ENCODE data around the gene CLEC4G.

CLEC4G gene

GRCh38 chr19:7704280-7705060, 27.4 kb downstream of the CLEC4G start:
- DNase-seq (ENCODE audit: low read depth in 2 of 2): no peak
- no peak for TF ChIP-seq CTCF (IDR thresholded peaks at IDR 0.05; ENCODE audit: low read depth, low read length)
- no peak overlapping the region for H3K4me3 ChIP-seq (replicated peaks in 1 of 2; ENCODE audit: low read depth in 2 of 2, low read length in 2 of 2)

DNA sequence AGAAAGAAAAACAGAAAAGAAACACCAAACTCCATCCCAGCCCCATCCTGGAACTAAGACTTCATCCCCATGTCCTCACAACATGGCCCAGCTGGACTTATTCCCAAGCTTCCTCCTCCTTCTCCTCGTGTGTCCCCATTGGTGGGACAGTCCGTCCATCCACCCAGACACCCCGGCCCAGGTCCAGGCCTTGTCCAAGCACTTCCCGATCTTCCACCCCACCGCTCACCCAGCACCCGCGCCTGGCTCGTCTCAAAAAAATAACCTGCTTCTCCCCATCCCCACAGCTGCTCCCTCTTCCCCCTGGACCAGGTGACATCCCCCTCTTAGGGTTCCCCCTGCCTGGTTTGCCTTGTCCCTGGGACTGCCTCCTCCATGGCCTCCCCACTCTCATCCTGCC, 28.6 kb downstream of the CLEC4G start:
- DNase-seq (ENCODE audit: low read depth in 2 of 2): peak in 1 of 2 donors; percentile 5
- TF ChIP-seq CTCF (IDR thresholded peaks at IDR 0.05; ENCODE audit: low read depth, low read length): no peak
- H3K4me3 ChIP-seq (replicated peaks in 1 of 2; ENCODE audit: low read depth in 2 of 2, low read length in 2 of 2): no peak overlapping the region

GRCh38 chr19:7701654-7702457, 30.1 kb downstream of the CLEC4G start, which contains the start of gene FCER2:
Gene FCER2 (minus strand): TSS chr19:7702131. CDS start chr19:7699760, 2,371 bp downstream.
- DNase-seq (ENCODE audit: low read depth in 2 of 2): no peak
- no peak within 1 kb of the TSS for H3K4me3 ChIP-seq (replicated peaks in 1 of 2; ENCODE audit: low read depth in 2 of 2, low read length in 2 of 2)
- TF ChIP-seq CTCF (IDR thresholded peaks at IDR 0.05; ENCODE audit: low read depth, low read length): no peak

GRCh38 chr19:7701049-7701653, 30.8 kb downstream of the CLEC4G start:
- no peak for TF ChIP-seq CTCF (IDR thresholded peaks at IDR 0.05; ENCODE audit: low read depth, low read length)
- DNase-seq (ENCODE audit: low read depth in 2 of 2): no peak
- H3K4me3 ChIP-seq (replicated peaks in 1 of 2; ENCODE audit: low read depth in 2 of 2, low read length in 2 of 2): no peak overlapping the region

DNA sequence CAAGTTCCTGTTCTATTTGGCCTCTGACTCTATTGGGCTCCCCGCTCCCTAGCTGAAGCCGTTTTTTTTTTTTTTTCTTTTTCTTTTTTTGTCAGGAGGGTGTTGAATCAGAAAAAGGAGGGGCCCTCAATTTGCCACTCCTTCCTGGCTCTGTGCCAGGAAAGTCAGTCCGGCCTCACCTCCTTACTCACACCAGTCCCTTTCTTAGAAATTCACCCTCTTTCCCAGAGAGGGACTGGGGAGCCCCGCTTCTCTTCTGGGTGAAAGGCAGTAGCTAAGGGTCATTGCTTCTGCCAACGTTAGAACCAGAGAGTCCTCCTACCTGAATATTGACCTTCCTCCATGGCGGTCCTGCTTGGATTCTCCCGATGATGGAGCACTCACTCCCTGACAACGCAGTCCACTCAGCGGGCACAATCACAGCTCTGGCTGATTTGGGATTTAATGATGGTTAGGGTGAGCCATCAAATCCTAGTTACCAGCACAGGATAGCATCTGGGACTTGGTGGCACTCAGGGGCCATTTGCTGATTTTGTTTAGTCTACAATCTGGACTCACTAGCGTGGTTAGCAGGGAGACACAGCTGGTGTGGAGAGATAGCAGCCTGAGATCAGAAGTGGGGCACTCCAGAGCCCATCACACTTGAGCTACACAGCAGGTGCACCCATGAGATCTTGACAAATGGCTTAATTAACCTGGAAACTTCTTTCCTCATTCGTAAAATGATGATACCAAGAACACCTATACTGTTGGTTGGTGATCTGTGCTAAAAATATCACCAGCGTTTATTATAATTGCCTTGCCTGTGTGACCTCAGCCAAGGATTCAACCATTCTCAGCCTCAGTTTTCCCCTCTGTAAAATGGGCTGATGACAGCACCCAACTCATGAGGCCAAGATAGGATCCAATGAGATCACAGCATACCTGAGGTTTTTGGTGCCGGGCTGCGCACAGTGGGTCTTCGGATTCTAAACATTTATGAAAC, 32.2 kb downstream of the CLEC4G start:
- H3K4me3 ChIP-seq (replicated peaks in 1 of 2; ENCODE audit: low read depth in 2 of 2, low read length in 2 of 2): no peak overlapping the region
- DNase-seq (ENCODE audit: low read depth in 2 of 2): peak in 1 of 2 donors; percentile 43
- TF ChIP-seq CTCF (IDR thresholded peaks at IDR 0.05; ENCODE audit: low read depth, low read length): no peak

DNA sequence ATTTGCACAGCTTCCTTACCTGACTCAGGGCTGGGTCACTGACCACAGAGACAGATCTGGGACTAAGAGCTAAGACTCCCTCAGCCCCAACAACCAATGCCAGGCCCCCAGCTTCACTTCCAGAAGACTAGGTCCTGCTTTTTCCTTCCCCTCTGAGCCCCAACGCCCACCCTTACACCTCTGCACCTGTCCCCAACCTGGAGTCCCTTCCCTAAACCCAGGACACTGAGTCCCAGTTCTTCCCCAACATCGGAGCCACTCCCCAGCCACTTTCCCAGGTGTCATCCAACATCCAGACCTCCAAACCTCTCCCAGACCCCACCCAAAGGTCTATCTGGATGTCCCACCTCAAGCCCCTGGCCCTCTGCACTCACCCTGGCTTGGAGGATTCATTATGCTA, 32.9 kb downstream of the CLEC4G start:
- no peak overlapping the region for H3K4me3 ChIP-seq (replicated peaks in 1 of 2; ENCODE audit: low read depth in 2 of 2, low read length in 2 of 2)
- no peak for DNase-seq (ENCODE audit: low read depth in 2 of 2)
- TF ChIP-seq CTCF (IDR thresholded peaks at IDR 0.05; ENCODE audit: low read depth, low read length): no peak

Data from cardiac fibroblast (primary cell).